Right atrium auricular region (tissue), 2 donors: Measurements from ENCODE around the gene KCTD15. TPM values are rescaled to one million over a fixed set of nuclear protein-coding genes. Genes with fewer than 3 reads are reported as not detected.

Experiments used
- DNase-seq: peaks from one replicate; pipeline ENCODE4 v3.0.0-alpha.2; 2019; ENCODE audit warnings: low spot score
- H3K27ac ChIP-seq, 2 donors: fragments of 200-600 bp; sonication (generic); 1 replicate in 1 of 2; 2 replicates in 1 of 2; pipeline ENCODE4 v1.5.1; 2016 to 2019
- H3K27me3 ChIP-seq, 2 donors: fragments of 200-600 bp; sonication (generic); one replicate each; pipeline versions ENCODE4 v1.5.1 to v1.6.0; 2017 to 2019
- H3K36me3 ChIP-seq: fragments of 200-600 bp; sonication (generic); one replicate; pipeline ENCODE4 v1.5.1; 2016
- H3K4me1 ChIP-seq, 2 donors: fragments of 200-600 bp; sonication (generic); one replicate each; pipeline versions ENCODE4 v1.5.1 to v1.6.0; 2017 to 2019
- H3K4me3 ChIP-seq, 2 donors: fragments of 200-600 bp; sonication (generic); 1 replicate in 1 of 2; 2 replicates in 1 of 2; pipeline ENCODE4 v1.5.1; 2017 to 2019; ENCODE audit warnings: mild to moderate bottlenecking in 1 of 2, moderate library complexity in 1 of 2
- H3K9me3 ChIP-seq, 2 donors: fragments of 200-600 bp; sonication (generic); one replicate each; pipeline ENCODE4 v1.5.1; 2019
- total RNA-seq, 2 donors: library from RNA; depleted of rRNA; stranded (reverse); fragments of >200 nt; gene quantifications; one replicate each; pipeline ENCODE4 v1.1.0, GENCODE V29; 2016
- TF ChIP-seq, protein P1 (sequence below), 2 donors: fragments of 200-600 bp; sonication (generic); IDR thresholded peaks; one replicate each; pipeline ENCODE4 v1.5.1; 2019; ENCODE audit warnings: antibody characterized with exemption in 2 of 2

The KCTD15 gene
- total RNA-seq, 2 donors from 2014 or later = 8.6 to 24.4 TPM

DNA sequence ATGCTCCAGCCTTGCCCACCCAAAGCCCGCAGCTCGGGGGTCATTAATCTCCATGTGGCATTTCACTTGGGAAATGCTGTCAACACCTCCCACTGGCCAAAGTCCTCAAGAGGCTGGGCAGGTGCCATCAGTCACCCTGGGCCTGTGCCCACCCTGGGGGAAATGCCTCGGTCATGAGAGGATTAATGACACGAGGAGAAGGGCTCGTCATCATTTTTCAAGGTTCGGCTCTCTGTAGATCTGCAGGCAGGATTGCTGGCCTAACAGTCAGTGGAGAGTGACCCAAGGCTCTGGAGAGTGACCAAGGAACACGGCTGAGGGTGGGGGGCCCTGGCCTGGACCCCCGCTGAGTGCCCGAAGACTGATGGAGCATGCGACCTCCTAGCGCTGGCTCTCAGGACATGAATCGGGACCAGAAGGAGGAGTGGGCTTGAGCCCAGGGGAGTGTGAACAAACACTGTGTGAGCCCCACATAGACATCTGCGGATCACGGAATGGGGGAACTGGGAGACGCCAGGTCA lies 15.2 kb upstream of the KCTD15 start:
- Histone ChIP-seq H3K36me3 (no peaks in the 10 kb centered on the region), H3K9me3 (no peaks in the 10 kb centered on the region), H3K27ac (no peak overlapping the region), H3K4me3 (no peak overlapping the region), H3K27me3 (peaks cover 0 to 3% of the 10 kb centered on the region in 2 donors), H3K4me1 (peaks cover 0 to 19% of the 10 kb centered on the region in 2 donors)
- no peak for DNase-seq
- TF ChIP-seq, protein P1, sequence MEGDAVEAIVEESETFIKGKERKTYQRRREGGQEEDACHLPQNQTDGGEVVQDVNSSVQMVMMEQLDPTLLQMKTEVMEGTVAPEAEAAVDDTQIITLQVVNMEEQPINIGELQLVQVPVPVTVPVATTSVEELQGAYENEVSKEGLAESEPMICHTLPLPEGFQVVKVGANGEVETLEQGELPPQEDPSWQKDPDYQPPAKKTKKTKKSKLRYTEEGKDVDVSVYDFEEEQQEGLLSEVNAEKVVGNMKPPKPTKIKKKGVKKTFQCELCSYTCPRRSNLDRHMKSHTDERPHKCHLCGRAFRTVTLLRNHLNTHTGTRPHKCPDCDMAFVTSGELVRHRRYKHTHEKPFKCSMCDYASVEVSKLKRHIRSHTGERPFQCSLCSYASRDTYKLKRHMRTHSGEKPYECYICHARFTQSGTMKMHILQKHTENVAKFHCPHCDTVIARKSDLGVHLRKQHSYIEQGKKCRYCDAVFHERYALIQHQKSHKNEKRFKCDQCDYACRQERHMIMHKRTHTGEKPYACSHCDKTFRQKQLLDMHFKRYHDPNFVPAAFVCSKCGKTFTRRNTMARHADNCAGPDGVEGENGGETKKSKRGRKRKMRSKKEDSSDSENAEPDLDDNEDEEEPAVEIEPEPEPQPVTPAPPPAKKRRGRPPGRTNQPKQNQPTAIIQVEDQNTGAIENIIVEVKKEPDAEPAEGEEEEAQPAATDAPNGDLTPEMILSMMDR (IDR thresholded peaks at IDR 0.05) = no peak

DNA sequence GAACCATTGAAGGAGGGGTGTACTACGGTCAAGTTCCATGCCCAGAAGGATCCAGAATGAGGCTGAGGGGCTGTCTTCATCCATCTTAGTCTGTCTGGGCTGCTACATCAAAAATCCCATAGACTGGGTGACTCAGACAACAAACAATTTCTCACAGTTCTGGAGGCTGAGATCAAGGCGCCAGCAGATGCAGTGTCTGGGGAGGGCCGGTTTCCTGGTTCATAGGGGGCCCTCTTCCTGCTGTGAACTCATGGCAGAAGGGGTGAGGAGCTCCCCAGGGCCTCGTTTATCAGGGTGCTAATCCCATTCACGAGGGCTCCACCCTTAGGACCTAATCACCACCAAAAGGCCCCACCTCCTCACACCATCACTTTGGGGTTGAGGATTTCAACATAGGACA lies 14.7 kb upstream of the KCTD15 start:
- TF ChIP-seq, protein P1 (IDR thresholded peaks at IDR 0.05) = no peak
- no peaks in the 10 kb centered on the region for H3K9me3 ChIP-seq
- peaks cover 0 to 3% of the 10 kb centered on the region in 2 donors for H3K27me3 ChIP-seq

DNA sequence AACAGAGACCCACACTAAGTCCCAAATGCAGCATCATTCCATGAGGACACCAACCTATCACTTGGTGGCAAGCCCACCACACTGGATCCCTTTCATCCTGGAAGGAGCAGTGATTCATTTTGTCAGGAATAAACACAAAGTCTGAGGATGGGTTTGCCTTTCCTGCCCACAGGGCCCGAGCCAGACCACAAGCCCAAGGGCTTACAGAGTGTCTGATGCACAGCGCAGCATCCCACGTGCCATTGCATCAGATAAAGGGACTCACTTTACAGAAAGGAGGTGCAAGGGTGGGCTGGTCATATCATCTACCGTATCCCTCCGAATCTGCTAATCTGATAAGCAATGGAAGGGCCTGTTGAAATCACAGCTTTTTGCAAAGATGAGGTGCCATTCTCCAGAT lies 12.2 kb upstream of the KCTD15 start:
- no peaks in the 10 kb centered on the region for H3K27me3 ChIP-seq
- no peaks in the 10 kb centered on the region for H3K36me3 ChIP-seq
- DNase-seq = no peak
- TF ChIP-seq, protein P1 (IDR thresholded peaks at IDR 0.05) = no peak
- no peak overlapping the region for H3K4me3 ChIP-seq
- no peak overlapping the region for H3K27ac ChIP-seq
- no peaks in the 10 kb centered on the region for H3K9me3 ChIP-seq
- peaks cover 0 to 14% of the 10 kb centered on the region in 2 donors for H3K4me1 ChIP-seq

More for the DNA sequence above, 14.7 kb upstream of the KCTD15 start:
- no peak overlapping the region for H3K4me3 ChIP-seq
- H3K36me3 ChIP-seq = no peaks in the 10 kb centered on the region
- DNase-seq = no peak
- H3K4me1 ChIP-seq = peaks cover 0 to 19% of the 10 kb centered on the region in 2 donors
- H3K27ac ChIP-seq = no peak overlapping the region

- TF ChIP-seq, protein P1 (IDR thresholded peaks at IDR 0.05) = no peak
- Histone ChIP-seq H3K4me1 (peaks cover 0 to 8% of the 10 kb centered on the region in 2 donors), H3K9me3 (no peaks in the 10 kb centered on the region), H3K36me3 (no peaks in the 10 kb centered on the region), H3K27me3 (no peaks in the 10 kb centered on the region), H3K4me3 (no peak overlapping the region), H3K27ac (no peak overlapping the region)
- DNase-seq = no peak
Measured at GRCh38 chr19:33785795-33786194, 10.9 kb upstream of the KCTD15 start.

GRCh38 chr19:33788676-33789075 lies 8.0 kb upstream of the KCTD15 start:
- no peaks in the 10 kb centered on the region for H3K27me3 ChIP-seq
- H3K4me3 ChIP-seq = no peak overlapping the region
- no peak overlapping the region for H3K27ac ChIP-seq
- H3K36me3 ChIP-seq = no peaks in the 10 kb centered on the region
- TF ChIP-seq, protein P1 (IDR thresholded peaks at IDR 0.05) = no peak
- DNase-seq = no peak
- no peaks in the 10 kb centered on the region for H3K9me3 ChIP-seq
- H3K4me1 ChIP-seq = no peaks in the 10 kb centered on the region

DNA sequence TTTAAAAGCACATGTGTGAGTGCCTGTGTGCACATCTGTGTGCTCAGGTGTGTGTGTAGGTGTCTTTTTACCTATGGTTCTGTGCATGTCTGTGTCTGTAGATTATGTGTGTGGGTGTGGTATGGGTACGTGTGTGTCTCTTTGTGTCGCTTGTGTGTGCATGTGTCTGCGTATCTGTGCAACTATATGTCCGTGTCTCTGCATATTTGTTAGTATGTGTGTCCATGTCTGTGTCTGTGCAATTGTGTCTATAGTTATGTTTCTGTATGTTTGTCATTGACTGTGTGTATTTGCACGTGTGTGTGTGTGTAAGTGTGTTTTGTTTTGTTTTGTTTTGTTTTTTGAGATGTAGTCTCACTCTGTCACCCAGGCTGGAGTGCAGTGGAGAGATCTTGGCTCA lies 7.3 kb upstream of the KCTD15 start:
- no peak for DNase-seq
- Histone ChIP-seq H3K4me1 (peaks cover 0 to 2% of the 10 kb centered on the region in 2 donors), H3K36me3 (no peaks in the 10 kb centered on the region), H3K4me3 (no peak overlapping the region), H3K9me3 (no peaks in the 10 kb centered on the region), H3K27ac (no peak overlapping the region), H3K27me3 (no peaks in the 10 kb centered on the region)
- TF ChIP-seq, protein P1 (IDR thresholded peaks at IDR 0.05) = no peak
